Activated T-cell treated with anti-CD3 and anti-CD28 coated beads, Interleukin-2, amount 50 U/mL, for 4 hours (primary cell): ENCODE data around the gene NUP210L. TPM values are rescaled to one million over a fixed set of nuclear protein-coding genes. Genes with fewer than 3 reads are reported as not detected.

Experiments used
- ATAC-seq, 2 donors: fragments of 200-7000 bp; cut with Tn5 transposase; one replicate each; pipeline ENCODE4 v1.10.0; 2021
- DNase-seq: peaks from one replicate; pipeline ENCODE4 v3.0.0-alpha.2; 2020
- H3K27me3 Mint-ChIP-seq: one replicate; pipeline ENCODE4 v1.8.0; 2021; ENCODE audit warnings: low read depth, mixed read lengths
- H3K36me3 Mint-ChIP-seq: one replicate; pipeline ENCODE4 v1.8.0; 2022; ENCODE audit warnings: mixed read lengths; ENCODE audit not compliant: insufficient read depth
- H3K4me1 Mint-ChIP-seq: one replicate; pipeline ENCODE4 v1.8.0; 2021; ENCODE audit warnings: low read depth, mixed read lengths
- H3K4me3 Mint-ChIP-seq: one replicate; pipeline ENCODE4 v1.8.0; 2021; ENCODE audit warnings: mild to moderate bottlenecking, moderate library complexity, mixed read lengths
- H3K9me3 Mint-ChIP-seq: one replicate; pipeline ENCODE4 v1.8.0; 2021; ENCODE audit warnings: mixed read lengths
- total RNA-seq, 3 donors: library from RNA; stranded (reverse); gene quantifications; one replicate each; pipeline ENCODE4 v1.2.1, GENCODE V29; 2021

Gene NUP210L
- total RNA-seq, 3 donors from 2014 or later, result 0.05 to 0.08 (median 0.08) TPM

GRCh38 chr1:154178911-154179811 is 24.3 kb upstream of the NUP210L start:
- DNase-seq (no peak), ATAC-seq (no peak)
- no peaks in the 10 kb centered on the region for H3K9me3 Mint-ChIP-seq
- peaks cover 72% of the 10 kb centered on the region for H3K4me1 Mint-ChIP-seq
- H3K36me3 Mint-ChIP-seq, result peaks cover 31% of the 10 kb centered on the region
- no peaks in the 10 kb centered on the region for H3K27me3 Mint-ChIP-seq
- H3K4me3 Mint-ChIP-seq, result peak overlapping the region; percentile 100

DNA sequence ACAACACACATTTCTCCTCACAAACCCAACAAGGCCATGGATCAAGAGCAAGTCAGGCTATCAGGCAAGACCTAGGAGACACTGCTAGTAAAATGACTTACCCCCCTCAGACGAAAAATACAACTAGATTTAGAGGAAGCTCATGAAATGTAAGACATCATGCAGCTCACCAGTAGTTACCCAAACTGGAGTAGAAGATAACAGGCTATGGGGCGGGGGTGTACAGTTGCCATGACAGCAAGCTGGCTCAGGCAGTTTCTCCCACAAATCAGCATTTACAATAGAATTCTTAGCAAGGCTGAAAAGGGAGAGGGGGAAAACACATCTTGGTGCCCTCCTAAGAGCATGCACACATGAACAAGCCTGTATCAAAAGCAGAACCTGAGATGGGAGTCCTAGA is 23.1 kb upstream of the NUP210L start:
- no peak for ATAC-seq
- DNase-seq, result peak; percentile 14
- peak overlapping the region; percentile 100 for H3K4me3 Mint-ChIP-seq
- H3K9me3 Mint-ChIP-seq, result no peaks in the 10 kb centered on the region
- H3K36me3 Mint-ChIP-seq, result peaks cover 33% of the 10 kb centered on the region
- H3K27me3 Mint-ChIP-seq, result no peaks in the 10 kb centered on the region
- peaks cover 66% of the 10 kb centered on the region for H3K4me1 Mint-ChIP-seq

GRCh38 chr1:154176337-154176736 is 21.5 kb upstream of the NUP210L start:
- DNase-seq (no peak), ATAC-seq (peak in 1 of 2 donors; percentile 49)
- H3K4me1 Mint-ChIP-seq, result peaks cover 70% of the 10 kb centered on the region
- peaks cover 41% of the 10 kb centered on the region for H3K36me3 Mint-ChIP-seq
- H3K4me3 Mint-ChIP-seq, result no peak overlapping the region
- H3K9me3 Mint-ChIP-seq, result no peaks in the 10 kb centered on the region
- no peaks in the 10 kb centered on the region for H3K27me3 Mint-ChIP-seq

GRCh38 chr1:154174654-154175053 is 19.8 kb upstream of the NUP210L start:
- Mint-ChIP-seq H3K4me1 (peaks cover 71% of the 10 kb centered on the region), H3K9me3 (no peaks in the 10 kb centered on the region), H3K27me3 (no peaks in the 10 kb centered on the region), H3K36me3 (peaks cover 50% of the 10 kb centered on the region), H3K4me3 (no peak overlapping the region)
- DNase-seq (no peak), ATAC-seq (no peak)

DNA sequence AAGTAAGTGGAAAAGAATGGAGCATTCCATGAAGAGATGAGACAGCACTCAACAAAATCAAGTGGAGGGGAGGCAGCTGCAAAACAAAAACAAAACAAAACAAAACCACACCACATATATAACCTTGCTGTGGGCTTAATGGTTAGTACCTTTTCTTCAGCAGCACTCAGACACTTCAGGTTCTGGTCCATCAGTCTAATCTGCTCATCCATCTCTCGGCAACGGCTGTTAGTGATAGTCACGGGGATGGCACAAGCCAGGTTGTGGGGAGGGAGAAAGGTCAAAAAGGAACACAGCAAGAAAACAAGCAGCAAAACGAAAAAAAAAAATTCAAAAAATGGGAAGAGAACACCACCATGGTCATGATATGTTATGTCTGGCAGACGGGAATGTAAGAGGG is 17.0 kb upstream of the NUP210L start:
- Mint-ChIP-seq H3K27me3 (no peaks in the 10 kb centered on the region), H3K9me3 (no peaks in the 10 kb centered on the region), H3K36me3 (peaks cover 59% of the 10 kb centered on the region), H3K4me3 (peak overlapping the region; percentile 14), H3K4me1 (peaks cover 57% of the 10 kb centered on the region)
- ATAC-seq (no peak), DNase-seq (no peak)

- ATAC-seq (peak; percentile 22 to 32), DNase-seq (no peak)
- Mint-ChIP-seq H3K27me3 (no peaks in the 10 kb centered on the region), H3K4me1 (peaks cover 52% of the 10 kb centered on the region), H3K4me3 (peak overlapping the region; percentile 63), H3K9me3 (no peaks in the 10 kb centered on the region), H3K36me3 (peaks cover 57% of the 10 kb centered on the region)
These were observed 16.3 kb upstream of the NUP210L start for GRCh38 chr1:154171223-154171583.

DNA sequence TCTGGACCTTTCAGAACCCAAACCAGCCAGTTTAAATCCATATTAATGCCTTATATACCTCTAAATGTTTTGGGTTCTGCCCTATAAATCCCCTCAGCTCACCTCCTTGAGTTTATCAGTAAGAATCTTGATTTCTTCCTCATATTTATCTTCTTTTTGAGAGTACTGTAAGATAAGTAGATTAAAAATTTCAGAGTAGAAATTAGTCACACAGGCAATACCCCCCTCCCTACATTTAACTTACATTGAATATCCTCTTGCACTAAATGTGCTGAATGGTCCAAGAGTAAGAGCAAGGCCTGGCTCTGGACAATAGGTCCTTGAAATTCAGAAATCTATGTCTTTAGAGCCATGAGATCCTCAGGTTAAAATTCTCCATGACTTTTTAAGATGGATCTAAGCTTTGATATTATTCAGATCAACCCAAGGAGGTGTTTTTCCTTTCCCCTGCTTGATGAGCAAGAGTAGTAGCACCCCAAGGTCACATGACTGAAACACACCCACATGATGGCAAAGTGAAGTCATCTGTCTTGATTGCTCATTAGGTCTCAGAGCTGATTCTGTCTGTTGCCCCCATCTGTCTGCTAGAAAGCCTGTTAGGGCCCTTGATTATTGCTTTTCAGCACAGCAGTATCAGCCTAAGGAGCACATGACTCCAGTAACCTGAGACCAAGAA is 15.8 kb upstream of the NUP210L start:
- ATAC-seq (peak; percentile 94 to 97), DNase-seq (peak; percentile 30)
- Mint-ChIP-seq H3K36me3 (peaks cover 61% of the 10 kb centered on the region), H3K4me3 (peak overlapping the region; percentile 63), H3K9me3 (no peaks in the 10 kb centered on the region), H3K4me1 (peaks cover 49% of the 10 kb centered on the region), H3K27me3 (no peaks in the 10 kb centered on the region)

GRCh38 chr1:154167461-154167860 is 12.6 kb upstream of the NUP210L start:
- ATAC-seq, result no peak
- no peak overlapping the region for H3K4me3 Mint-ChIP-seq
- H3K9me3 Mint-ChIP-seq, result no peaks in the 10 kb centered on the region
- H3K27me3 Mint-ChIP-seq, result no peaks in the 10 kb centered on the region
- no peak for DNase-seq
- peaks cover 51% of the 10 kb centered on the region for H3K4me1 Mint-ChIP-seq
- H3K36me3 Mint-ChIP-seq, result peaks cover 74% of the 10 kb centered on the region

GRCh38 chr1:154166207-154166606 is 11.3 kb upstream of the NUP210L start:
- ATAC-seq (no peak), DNase-seq (no peak)
- H3K4me3 Mint-ChIP-seq, result no peak overlapping the region
- peaks cover 69% of the 10 kb centered on the region for H3K36me3 Mint-ChIP-seq
- no peaks in the 10 kb centered on the region for H3K9me3 Mint-ChIP-seq
- H3K4me1 Mint-ChIP-seq, result peaks cover 39% of the 10 kb centered on the region
- no peaks in the 10 kb centered on the region for H3K27me3 Mint-ChIP-seq

GRCh38 chr1:154159554-154159953 is 4.7 kb upstream of the NUP210L start:
- H3K4me3 Mint-ChIP-seq, result no peak overlapping the region
- no peak for DNase-seq
- no peak for ATAC-seq
- peaks cover 62% of the 10 kb centered on the region for H3K4me1 Mint-ChIP-seq
- H3K9me3 Mint-ChIP-seq, result no peaks in the 10 kb centered on the region
- peaks cover 64% of the 10 kb centered on the region for H3K36me3 Mint-ChIP-seq
- no peaks in the 10 kb centered on the region for H3K27me3 Mint-ChIP-seq

DNA sequence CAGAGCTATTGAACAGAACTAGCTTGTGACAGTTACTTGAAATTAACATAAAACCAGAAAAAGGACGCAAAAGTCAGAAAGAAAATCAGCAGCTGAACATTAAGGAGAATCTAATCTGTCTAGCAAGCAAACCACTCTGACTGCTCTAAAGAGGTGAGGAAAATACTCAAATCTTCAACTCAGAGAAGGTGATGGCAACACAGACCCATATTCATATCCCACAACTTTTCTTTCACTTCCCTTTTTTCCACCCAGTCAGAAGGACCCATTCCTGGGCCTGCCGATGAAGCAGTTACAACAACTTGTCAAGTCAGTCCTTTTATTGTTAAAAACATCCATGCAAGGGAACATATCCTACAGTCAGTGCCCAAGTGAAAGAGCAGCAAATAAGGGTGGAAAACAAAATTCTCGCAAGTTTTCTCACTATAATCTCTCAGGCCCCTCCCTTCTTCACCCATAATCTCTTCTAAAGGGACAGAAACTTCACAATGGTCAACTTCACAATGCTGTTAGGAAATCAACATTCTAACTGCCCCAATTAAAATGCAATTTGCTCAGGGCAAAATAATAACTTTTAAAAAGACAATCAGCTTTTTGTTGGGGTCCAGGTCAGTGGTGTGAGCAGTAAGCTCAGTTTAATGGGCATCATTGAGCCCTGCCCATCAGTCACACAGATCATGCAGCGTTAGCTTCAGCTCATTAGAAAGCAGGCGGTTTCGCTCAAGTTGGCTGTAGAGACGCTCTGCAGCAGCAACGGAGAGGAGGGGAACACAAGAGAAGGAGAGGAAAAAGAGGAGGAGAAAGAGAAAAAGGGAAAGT is 3.6 kb upstream of the NUP210L start:
- no peak for DNase-seq
- H3K36me3 Mint-ChIP-seq, result peaks cover 65% of the 10 kb centered on the region
- H3K4me3 Mint-ChIP-seq, result peak overlapping the region; percentile 23
- no peaks in the 10 kb centered on the region for H3K9me3 Mint-ChIP-seq
- no peaks in the 10 kb centered on the region for H3K27me3 Mint-ChIP-seq
- H3K4me1 Mint-ChIP-seq, result peaks cover 69% of the 10 kb centered on the region
- peak; percentile 3 for ATAC-seq

GRCh38 chr1:154157520-154158306 is 2.8 kb upstream of the NUP210L start:
- Mint-ChIP-seq H3K4me1 (peaks cover 66% of the 10 kb centered on the region), H3K36me3 (peaks cover 59% of the 10 kb centered on the region), H3K9me3 (no peaks in the 10 kb centered on the region), H3K4me3 (peak overlapping the region; percentile 23), H3K27me3 (no peaks in the 10 kb centered on the region)
- peak; percentile 61 for DNase-seq
- ATAC-seq, result peak; percentile 98

GRCh38 chr1:154155251-154155650 is 378 bp upstream of the NUP210L start:
- no peaks in the 10 kb centered on the region for H3K27me3 Mint-ChIP-seq
- DNase-seq (no peak), ATAC-seq (no peak)
- no peaks in the 10 kb centered on the region for H3K9me3 Mint-ChIP-seq
- no peak overlapping the region for H3K4me3 Mint-ChIP-seq
- peaks cover 44% of the 10 kb centered on the region for H3K36me3 Mint-ChIP-seq
- H3K4me1 Mint-ChIP-seq, result peaks cover 65% of the 10 kb centered on the region
